Upper lobe of left lung (tissue), 6 donors: ENCODE measurements around the gene CPSF7. TPM values are rescaled to one million over a fixed set of nuclear protein-coding genes. Genes with fewer than 3 reads are reported as not detected.
A peak's percentile ranks its signal among the peaks of the same experiment; 100 is the strongest.

ENCODE experiments used
- ATAC-seq, 2 donors: fragments of 200-7000 bp; cut with Tn5 transposase; one replicate each; pipeline ENCODE4 v1.9.1; 2022; ENCODE audit warnings: mild to moderate bottlenecking in 2 of 2, moderate library complexity in 2 of 2; ENCODE audit not compliant: low FRiP score in 2 of 2
- DNase-seq, 2 donors: peaks; one replicate each; pipeline ENCODE4 v3.0.0-alpha.2; 2019 to 2020
- H3K27ac ChIP-seq, 4 donors: fragments of 200-600 bp; sonication (generic); one replicate each; pipeline ENCODE4 v1.5.1; 2016 to 2019
- H3K27me3 ChIP-seq, 4 donors: fragments of 200-600 bp; sonication (generic); one replicate each; pipeline ENCODE4 v1.5.1; 2017 to 2019
- H3K36me3 ChIP-seq, 4 donors: fragments of 200-600 bp; sonication (generic); one replicate each; pipeline ENCODE4 v1.5.1; 2016 to 2019
- H3K4me1 ChIP-seq, 4 donors: fragments of 200-600 bp; sonication (generic); one replicate each; pipeline ENCODE4 v1.5.1; 2018 to 2019
- H3K4me3 ChIP-seq, 4 donors: fragments of 200-600 bp; sonication (generic); one replicate each; pipeline ENCODE4 v1.5.1; 2017 to 2019; ENCODE audit warnings: mild to moderate bottlenecking in 2 of 4, moderate library complexity in 1 of 4
- H3K9me3 ChIP-seq, 4 donors: fragments of 200-600 bp; sonication (generic); one replicate each; pipeline ENCODE4 v1.5.1; 2018 to 2019
- EP300 ChIP-seq, 4 donors: sonication (generic); formaldehyde crosslinking; IDR thresholded peaks; one replicate each; pipeline ENCODE4 v1.5.1; 2017; ENCODE audit warnings: antibody characterized with exemption in 4 of 4, control low read depth in 2 of 4
- POLR2A ChIP-seq, 4 donors: fragments of 450-650 bp; IDR thresholded peaks; one replicate each; pipeline ENCODE4 v1.5.1; 2016 to 2017; ENCODE audit warnings: antibody characterized with exemption in 4 of 4, mild to moderate bottlenecking in 2 of 4
- POLR2AphosphoS5 ChIP-seq, 2 donors: sonication (generic); formaldehyde crosslinking; IDR thresholded peaks; one replicate each; pipeline ENCODE4 v1.5.1; 2017; ENCODE audit warnings: antibody characterized with exemption in 2 of 2
- WGBS, 2 donors: methylation state at CpG; one replicate each; pipeline ENCODE4 v1.1.5; 2017 to 2018; 5-methylcytosine and 5-hydroxymethylcytosine counted together
- total RNA-seq, 6 donors: library from RNA; depleted of rRNA in 4 of 6; stranded (reverse); fragments of >200 nt in 4 of 6; gene quantifications; one replicate each; pipeline versions ENCODE4 v1.1.0 to v1.2.1, GENCODE V29; 2016 to 2021
- TF ChIP-seq, protein P1 (sequence below), 6 experiments: fragments of 450-650 bp in 4 of 6; fragments of 200-600 bp in 2 of 6; sonication (generic) in 2 of 6; IDR thresholded peaks; one replicate each; pipeline ENCODE4 v1.5.1; 2016 to 2019; ENCODE audit warnings: antibody characterized with exemption in 6 of 6
- donor health status: DM: no; HTN: no; CAD: no; lungs with moderate emphysema.
- donor health status: DM: no; HTN: yes; CAD: no; lungs with severe emphysema.

CPSF7 gene, protein sequence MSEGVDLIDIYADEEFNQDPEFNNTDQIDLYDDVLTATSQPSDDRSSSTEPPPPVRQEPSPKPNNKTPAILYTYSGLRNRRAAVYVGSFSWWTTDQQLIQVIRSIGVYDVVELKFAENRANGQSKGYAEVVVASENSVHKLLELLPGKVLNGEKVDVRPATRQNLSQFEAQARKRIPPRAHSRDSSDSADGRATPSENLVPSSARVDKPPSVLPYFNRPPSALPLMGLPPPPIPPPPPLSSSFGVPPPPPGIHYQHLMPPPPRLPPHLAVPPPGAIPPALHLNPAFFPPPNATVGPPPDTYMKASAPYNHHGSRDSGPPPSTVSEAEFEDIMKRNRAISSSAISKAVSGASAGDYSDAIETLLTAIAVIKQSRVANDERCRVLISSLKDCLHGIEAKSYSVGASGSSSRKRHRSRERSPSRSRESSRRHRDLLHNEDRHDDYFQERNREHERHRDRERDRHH
- 10 to 100 TPM; 34.5 to 81.7 (median 57.1) TPM for total RNA-seq

DNA sequence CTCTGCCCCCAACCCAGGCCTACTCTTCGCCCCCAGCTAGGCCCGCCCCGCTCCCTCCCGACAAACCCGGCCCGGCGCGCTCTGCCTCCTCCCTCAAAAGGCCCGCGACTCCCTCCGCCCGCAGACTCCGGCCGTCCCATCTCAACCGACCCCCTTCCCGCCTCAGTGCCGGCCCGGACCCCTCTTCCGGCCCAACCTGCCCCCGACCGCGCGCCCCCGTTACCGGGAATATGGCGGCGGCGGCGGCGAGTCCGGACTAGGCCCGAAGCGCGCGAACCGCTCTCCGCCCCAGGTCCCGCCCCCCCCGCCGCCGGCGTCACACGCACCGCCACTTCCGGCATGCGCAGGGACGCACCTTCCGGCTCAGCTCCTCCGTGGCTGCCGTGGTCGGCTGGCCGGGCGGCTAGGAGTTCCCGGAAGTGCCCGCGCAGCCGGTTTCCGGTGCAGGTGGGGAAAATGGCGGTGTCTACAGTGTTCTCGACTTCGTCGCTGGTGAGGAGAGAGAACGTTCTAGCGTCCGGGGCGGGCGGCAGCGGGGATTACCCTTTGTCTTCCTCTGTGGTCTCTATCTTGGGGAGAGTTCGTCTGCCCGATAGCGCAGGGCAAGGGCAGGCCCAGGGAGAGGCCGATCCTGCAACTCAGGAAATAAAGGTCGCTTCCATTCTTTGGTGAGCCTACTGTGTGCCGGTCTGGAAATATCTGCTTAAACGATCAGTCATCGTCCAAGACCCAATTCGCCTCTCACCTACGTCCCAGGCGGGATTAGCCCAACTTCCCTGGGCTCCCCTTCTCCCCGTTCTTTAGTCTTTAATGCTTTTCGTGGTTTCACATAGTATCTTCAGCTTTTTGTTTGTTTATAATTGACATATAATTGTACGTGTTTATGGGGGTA lies at the start of gene CPSF7, which contains the start of gene SDHAF2:
Gene CPSF7, minus strand, starts transcription at position 285 of the 892 bp plus-strand sequence. CDS start 740 bp downstream, outside the sequence.
Gene SDHAF2, plus strand, starts transcription at position 434 of the 892 bp plus-strand sequence. Its CDS starts 23 bp downstream, at position 457.
- 0% methylated on average over 14 to 61 of the region's 82 CpGs for WGBS, 2 donors
- TF ChIP-seq POLR2A (IDR thresholded peaks at IDR 0.05), result peak in 3 of 4 donors; percentile 69 to 87 (median 74)
- TF ChIP-seq, protein P1, sequence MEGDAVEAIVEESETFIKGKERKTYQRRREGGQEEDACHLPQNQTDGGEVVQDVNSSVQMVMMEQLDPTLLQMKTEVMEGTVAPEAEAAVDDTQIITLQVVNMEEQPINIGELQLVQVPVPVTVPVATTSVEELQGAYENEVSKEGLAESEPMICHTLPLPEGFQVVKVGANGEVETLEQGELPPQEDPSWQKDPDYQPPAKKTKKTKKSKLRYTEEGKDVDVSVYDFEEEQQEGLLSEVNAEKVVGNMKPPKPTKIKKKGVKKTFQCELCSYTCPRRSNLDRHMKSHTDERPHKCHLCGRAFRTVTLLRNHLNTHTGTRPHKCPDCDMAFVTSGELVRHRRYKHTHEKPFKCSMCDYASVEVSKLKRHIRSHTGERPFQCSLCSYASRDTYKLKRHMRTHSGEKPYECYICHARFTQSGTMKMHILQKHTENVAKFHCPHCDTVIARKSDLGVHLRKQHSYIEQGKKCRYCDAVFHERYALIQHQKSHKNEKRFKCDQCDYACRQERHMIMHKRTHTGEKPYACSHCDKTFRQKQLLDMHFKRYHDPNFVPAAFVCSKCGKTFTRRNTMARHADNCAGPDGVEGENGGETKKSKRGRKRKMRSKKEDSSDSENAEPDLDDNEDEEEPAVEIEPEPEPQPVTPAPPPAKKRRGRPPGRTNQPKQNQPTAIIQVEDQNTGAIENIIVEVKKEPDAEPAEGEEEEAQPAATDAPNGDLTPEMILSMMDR (IDR thresholded peaks at IDR 0.05), result peak in 2 of 6 experiments; percentile 16 to 22
- TF ChIP-seq EP300 (IDR thresholded peaks at IDR 0.05), result peak in 2 of 4 donors; percentile 40 to 65
- peak; percentile 91 to 95 for TF ChIP-seq POLR2AphosphoS5 (IDR thresholded peaks at IDR 0.05)
- Histone ChIP-seq H3K27ac (peak within 1 kb of the TSS; percentile 97 to 100 (median 100)), H3K36me3 (peaks cover 2 to 41% (median 33%) of the 10 kb centered on the region in 4 donors), H3K4me1 (peaks cover 37 to 53% (median 42%) of the 10 kb centered on the region in 4 donors), H3K27me3 (no peaks in the 10 kb centered on the region), H3K9me3 (no peaks in the 10 kb centered on the region), H3K4me3 (peak within 1 kb of the TSS; percentile 61 to 95 (median 68))
- DNase-seq (peak; percentile 97 to 100), ATAC-seq (peak; percentile 98 to 99)

DNA sequence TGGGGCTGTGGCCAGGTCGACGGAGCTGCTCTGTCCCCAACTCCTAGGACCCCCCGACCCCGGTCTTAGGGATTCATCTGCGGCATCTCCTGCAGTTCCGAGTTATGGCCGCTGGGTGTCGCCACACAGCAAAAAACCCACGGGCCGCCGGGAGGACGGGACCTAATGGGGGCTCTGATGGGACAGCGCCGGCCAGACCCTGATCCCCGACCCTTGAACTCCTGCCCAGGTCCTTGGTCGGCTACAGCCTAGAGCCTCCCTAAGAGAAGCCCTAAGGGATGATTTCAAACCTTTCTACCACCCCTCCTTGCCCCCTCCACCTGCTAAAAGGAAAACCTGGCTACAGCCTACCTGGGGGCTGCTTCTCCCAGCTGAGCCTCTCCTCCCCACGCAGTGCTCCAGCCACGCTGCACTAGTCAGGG lies 48.0 kb upstream of the CPSF7 start:
- peak in 1 of 2 donors; percentile 57 for ATAC-seq
- DNase-seq, result peak; percentile 36 to 80
- TF ChIP-seq, protein P1 (IDR thresholded peaks at IDR 0.05), result peak; percentile 83 to 94 (median 88)
- TF ChIP-seq POLR2AphosphoS5 (IDR thresholded peaks at IDR 0.05), result no peak
- WGBS, 2 donors, result 3% methylated on average over 18 of the region's 18 CpGs; no CpG with 5 or more reads in 1 of the 2 donors
- H3K27me3 ChIP-seq, result peaks cover 0 to 6% (median 0%) of the 10 kb centered on the region in 4 donors
- peaks cover 0 to 22% (median 5%) of the 10 kb centered on the region in 4 donors for H3K4me1 ChIP-seq
- H3K4me3 ChIP-seq, result no peak overlapping the region
- H3K27ac ChIP-seq, result no peak overlapping the region
- H3K36me3 ChIP-seq, result no peaks in the 10 kb centered on the region
- H3K9me3 ChIP-seq, result no peaks in the 10 kb centered on the region

DNA sequence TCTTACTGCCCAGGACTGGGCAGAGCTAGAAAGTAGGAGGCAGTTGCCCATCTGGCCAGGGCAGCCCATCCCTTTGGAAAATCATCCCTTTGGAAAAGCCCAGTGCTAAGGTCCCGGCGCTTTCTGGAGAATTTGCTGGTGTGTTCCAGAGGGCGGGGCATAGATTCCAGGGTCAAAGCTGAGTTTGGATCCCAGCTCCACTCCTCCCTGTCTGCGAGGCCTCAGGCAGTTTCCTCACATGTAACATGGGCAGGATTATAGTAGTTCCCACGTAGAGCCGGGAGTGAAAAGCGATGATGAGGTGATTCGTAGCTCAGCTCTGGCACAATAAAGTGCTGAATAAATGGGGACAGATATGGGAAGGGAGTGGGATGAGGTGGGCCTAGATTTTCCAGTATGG lies 47.4 kb upstream of the CPSF7 start:
- Histone ChIP-seq H3K27me3 (peaks cover 0 to 4% (median 0%) of the 10 kb centered on the region in 4 donors), H3K4me3 (no peak overlapping the region), H3K36me3 (no peaks in the 10 kb centered on the region), H3K27ac (no peak overlapping the region), H3K9me3 (no peaks in the 10 kb centered on the region), H3K4me1 (peaks cover 0 to 24% (median 10%) of the 10 kb centered on the region in 4 donors)
- TF ChIP-seq EP300 (IDR thresholded peaks at IDR 0.05), result no peak
- 68% methylated on average over 8 of the region's 8 CpGs for WGBS, 2 donors
- DNase-seq (no peak), ATAC-seq (peak in 1 of 2 donors; percentile 49)

DNA sequence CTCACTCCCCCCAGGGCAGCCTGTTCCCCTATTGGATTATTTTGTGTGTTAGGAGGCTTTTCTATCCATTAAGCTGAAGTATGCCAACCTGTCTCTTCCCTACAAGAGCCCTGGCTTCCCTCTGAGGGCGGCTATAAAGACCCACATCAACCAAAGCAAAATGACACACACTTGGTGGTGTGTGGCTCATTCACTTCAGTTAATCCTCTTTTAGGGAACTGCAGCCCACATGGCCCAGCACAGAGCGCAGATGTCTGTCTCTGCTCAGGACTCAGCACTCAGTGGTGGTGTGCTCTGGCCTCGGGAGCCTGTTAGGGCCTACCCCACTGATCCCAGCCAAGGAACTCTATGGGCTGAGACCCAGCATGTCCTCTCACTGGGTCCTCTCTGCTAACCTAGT lies 46.6 kb upstream of the CPSF7 start:
- DNase-seq (no peak), ATAC-seq (no peak)
- no peak for TF ChIP-seq POLR2AphosphoS5 (IDR thresholded peaks at IDR 0.05)
- no peak for TF ChIP-seq POLR2A (IDR thresholded peaks at IDR 0.05)
- 89 to 90% methylated on average over 3 of the region's 3 CpGs for WGBS, 2 donors
- no peak overlapping the region for H3K27ac ChIP-seq
- H3K9me3 ChIP-seq, result no peaks in the 10 kb centered on the region
- no peak overlapping the region for H3K4me3 ChIP-seq
- no peaks in the 10 kb centered on the region for H3K27me3 ChIP-seq
- H3K36me3 ChIP-seq, result no peaks in the 10 kb centered on the region
- H3K4me1 ChIP-seq, result peaks cover 0 to 18% (median 13%) of the 10 kb centered on the region in 4 donors

DNA sequence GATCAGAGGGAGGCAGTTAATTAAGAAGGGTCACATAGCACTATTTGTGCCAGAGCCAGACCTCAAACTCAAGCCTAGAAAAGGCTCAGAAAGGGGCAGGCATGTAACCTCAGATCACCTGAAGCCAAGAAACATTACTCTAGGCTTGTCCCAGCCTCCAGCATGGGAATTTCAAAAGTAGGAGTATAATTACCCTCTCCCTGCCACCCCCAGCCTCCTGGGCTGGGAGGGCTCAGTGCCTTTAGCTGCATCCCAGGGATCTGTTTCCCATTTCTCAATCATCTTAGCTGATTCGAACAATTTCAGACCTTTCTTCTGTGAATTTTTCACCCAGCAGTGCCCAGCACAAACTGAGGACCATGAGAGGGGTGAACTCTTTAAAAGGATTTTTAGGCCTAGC lies 45.7 kb upstream of the CPSF7 start:
- peaks cover 0 to 18% (median 10%) of the 10 kb centered on the region in 4 donors for H3K4me1 ChIP-seq
- no peaks in the 10 kb centered on the region for H3K27me3 ChIP-seq
- H3K36me3 ChIP-seq, result peaks cover 0 to 5% (median 0%) of the 10 kb centered on the region in 4 donors
- no peaks in the 10 kb centered on the region for H3K9me3 ChIP-seq
- TF ChIP-seq EP300 (IDR thresholded peaks at IDR 0.05) (no peak), POLR2A (IDR thresholded peaks at IDR 0.05) (no peak), POLR2AphosphoS5 (IDR thresholded peaks at IDR 0.05) (no peak)
- TF ChIP-seq, protein P1 (IDR thresholded peaks at IDR 0.05), result no peak
- 89 to 95% methylated on average over 1 of the region's 1 CpG for WGBS, 2 donors
- no peak overlapping the region for H3K27ac ChIP-seq
- no peak overlapping the region for H3K4me3 ChIP-seq
- ATAC-seq, result no peak
- no peak for DNase-seq
